Testis (tissue), 3 donors: ENCODE data around the gene CDH20. TPM values are rescaled to one million over a fixed set of nuclear protein-coding genes. Genes with fewer than 3 reads are reported as not detected.

Experiments
- DNase-seq: peaks from one replicate; pipeline ENCODE4 v3.0.0-alpha.2; 2019
- H3K27ac ChIP-seq, 2 donors: fragments of 200-600 bp; sonication (generic); one replicate each; pipeline ENCODE4 v1.5.1; 2019
- H3K27me3 ChIP-seq: fragments of 200-600 bp; sonication (generic); one replicate; pipeline ENCODE4 v1.5.1; 2019
- H3K36me3 ChIP-seq: fragments of 200-600 bp; sonication (generic); one replicate; pipeline ENCODE4 v1.5.1; 2017; ENCODE audit warnings: low read depth; ENCODE audit errors: missing control alignments
- H3K4me1 ChIP-seq: fragments of 200-600 bp; sonication (generic); one replicate; pipeline ENCODE4 v1.5.1; 2019
- H3K4me3 ChIP-seq, 2 donors: fragments of 200-600 bp; sonication (generic); one replicate each; pipeline ENCODE4 v1.5.1; 2017 to 2019
- H3K9me3 ChIP-seq: fragments of 200-600 bp; sonication (generic); one replicate; pipeline ENCODE4 v1.5.1; 2017
- CTCF ChIP-seq, 3 experiments: fragments of 450-650 bp in 2 of 3; fragments of 200-600 bp in 1 of 3; sonication (generic) in 1 of 3; IDR thresholded peaks; one replicate each; pipeline ENCODE4 v1.5.1; 2016 to 2019; ENCODE audit warnings: antibody characterized with exemption in 3 of 3, mild to moderate bottlenecking in 2 of 3, moderate library complexity in 1 of 3
- POLR2A ChIP-seq: fragments of 450-650 bp; IDR thresholded peaks from one replicate; pipeline ENCODE4 v1.6.1; 2017; ENCODE audit warnings: antibody characterized with exemption, mild to moderate bottlenecking, moderate library complexity
- whole genome bisulfite sequencing, 2 donors: methylation state at CpG; one replicate each; pipeline ENCODE4 v1.1.5; 2018; 5-methylcytosine and 5-hydroxymethylcytosine counted together
- intact Hi-C: fragments of 100-400 bp; cut with DNase I; formaldehyde crosslinking; loops from one replicate; pipeline ENCODE4 v1.15.1; 2023; ENCODE audit warnings: low total_unique reads
- polyA plus RNA-seq: library from polyadenylated mRNA; stranded (reverse); fragments of 350-450 nt; fragmentation: Illumina TruSeq; extraction: RNeasy Lipid Tissue Mini Kit (QIAGEN cat#74804); gene quantifications from one replicate; pipeline ENCODE4 v1.2.3, GENCODE V29; 2014; ENCODE audit warnings: low read depth, low replicate concordance; ENCODE audit not compliant: insufficient read depth
- total RNA-seq, 2 donors: library from RNA; depleted of rRNA; stranded (reverse); fragments of >200 nt; gene quantifications; one replicate each; pipeline ENCODE4 v1.2.3, GENCODE V29; 2016

CDH20 gene
- total and polyA plus RNA-seq, 3 donors from 2014 or later = 0.16 to 0.88 (median 0.37) TPM

DNA sequence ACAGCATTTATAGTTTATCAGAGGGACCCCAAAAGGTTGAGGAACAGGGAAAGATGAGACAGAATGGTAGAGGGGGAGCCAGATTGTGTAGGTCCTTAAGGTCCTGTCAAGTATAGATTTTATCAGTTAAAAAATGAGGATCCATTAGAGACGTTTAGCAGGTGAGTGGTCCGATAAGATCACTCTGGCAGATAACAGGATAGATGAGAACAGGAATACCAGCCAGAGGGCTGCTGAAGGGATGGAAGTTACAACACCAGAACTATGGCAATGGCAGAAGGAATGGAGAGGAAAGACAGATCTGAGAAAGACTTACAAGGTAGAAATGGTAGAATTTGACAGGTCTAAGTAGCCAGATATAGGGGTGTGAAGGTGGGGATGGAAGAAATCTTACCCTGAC lies 141.7 kb downstream of the CDH20 start:
- Histone ChIP-seq H3K9me3 (no peaks in the 10 kb centered on the region), H3K4me3 (no peak overlapping the region), H3K27ac (no peak overlapping the region), H3K36me3 (no peaks in the 10 kb centered on the region), H3K4me1 (no peaks in the 10 kb centered on the region), H3K27me3 (no peaks in the 10 kb centered on the region)
- WGBS, 2 donors = 81 to 89% methylated on average over 2 of the region's 2 CpGs
- no peak for TF ChIP-seq CTCF (IDR thresholded peaks at IDR 0.05)
- no peak for TF ChIP-seq POLR2A
- intact Hi-C loops = no loop called here
- DNase-seq = no peak

DNA sequence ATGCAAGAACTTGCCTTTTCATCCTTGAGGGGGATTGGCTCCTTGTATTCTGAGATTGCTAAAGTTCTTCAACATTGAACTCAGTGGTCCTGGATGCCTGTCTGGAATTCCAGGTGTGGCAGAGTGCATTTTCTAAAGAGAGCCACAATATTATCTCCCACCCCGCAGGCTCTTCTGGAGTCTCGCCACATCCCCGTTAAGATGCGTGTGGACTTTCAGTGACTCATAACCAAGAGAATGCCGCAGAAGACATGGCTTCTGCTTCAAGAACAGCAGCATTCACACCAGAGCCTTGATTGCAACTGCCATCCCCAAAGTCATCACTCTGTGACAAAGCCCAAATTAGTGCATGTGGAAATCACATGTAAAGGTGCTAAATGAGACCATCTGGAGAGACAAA lies 142.7 kb downstream of the CDH20 start:
- H3K27me3 ChIP-seq = no peaks in the 10 kb centered on the region
- H3K9me3 ChIP-seq = no peaks in the 10 kb centered on the region
- WGBS, 2 donors = 89 to 91% methylated on average over 5 of the region's 5 CpGs
- H3K4me3 ChIP-seq = no peak overlapping the region
- no peaks in the 10 kb centered on the region for H3K4me1 ChIP-seq
- no peak for TF ChIP-seq CTCF (IDR thresholded peaks at IDR 0.05)
- TF ChIP-seq POLR2A = no peak
- no peak for DNase-seq
- intact Hi-C loops = no loop called here
- H3K36me3 ChIP-seq = no peaks in the 10 kb centered on the region
- H3K27ac ChIP-seq = no peak overlapping the region

DNA sequence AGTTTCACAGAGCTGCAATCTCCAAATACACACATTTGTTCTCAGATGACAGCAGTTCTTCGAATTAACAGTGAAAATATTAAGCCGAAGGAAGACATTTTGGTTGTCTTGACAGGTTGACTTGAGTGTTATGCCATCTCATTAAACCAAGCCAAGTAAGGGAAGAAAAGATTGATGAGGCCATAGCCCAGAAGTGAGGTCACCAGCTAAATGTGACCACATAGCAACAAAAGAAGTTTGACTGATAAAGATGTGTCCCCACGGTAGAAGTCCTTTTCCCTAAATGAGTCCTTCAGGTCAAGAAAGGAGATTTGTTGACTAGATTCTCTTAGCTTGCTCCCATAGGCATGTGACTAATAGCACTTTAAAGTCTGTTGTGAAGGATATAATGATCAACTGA lies 156.1 kb downstream of the CDH20 start:
- 81 to 82% methylated on average over 3 of the region's 3 CpGs for WGBS, 2 donors
- no peaks in the 10 kb centered on the region for H3K9me3 ChIP-seq
- H3K36me3 ChIP-seq = no peaks in the 10 kb centered on the region
- H3K27me3 ChIP-seq = no peaks in the 10 kb centered on the region
- no peak overlapping the region for H3K27ac ChIP-seq
- intact Hi-C loops = no loop called here
- no peak overlapping the region for H3K4me3 ChIP-seq
- TF ChIP-seq CTCF (IDR thresholded peaks at IDR 0.05) = no peak
- TF ChIP-seq POLR2A = no peak
- H3K4me1 ChIP-seq = no peaks in the 10 kb centered on the region
- DNase-seq = no peak

GRCh38 chr18:61496374-61496773 lies 163.1 kb downstream of the CDH20 start:
- Histone ChIP-seq H3K9me3 (no peaks in the 10 kb centered on the region), H3K27ac (no peak overlapping the region), H3K4me3 (no peak overlapping the region), H3K36me3 (no peaks in the 10 kb centered on the region), H3K27me3 (no peaks in the 10 kb centered on the region), H3K4me1 (no peaks in the 10 kb centered on the region)
- no peak for TF ChIP-seq POLR2A
- no peak for TF ChIP-seq CTCF (IDR thresholded peaks at IDR 0.05)
- intact Hi-C loops = no loop called here
- WGBS, 2 donors = 78 to 86% methylated on average over 18 of the region's 18 CpGs
- no peak for DNase-seq

- WGBS, 2 donors = 74 to 93% methylated on average over 3 of the region's 3 CpGs
- no peak overlapping the region for H3K27ac ChIP-seq
- TF ChIP-seq CTCF (IDR thresholded peaks at IDR 0.05) (no peak), POLR2A (no peak)
- no peak overlapping the region for H3K4me3 ChIP-seq
- no peak for DNase-seq
- H3K36me3 ChIP-seq = no peaks in the 10 kb centered on the region
- H3K9me3 ChIP-seq = no peaks in the 10 kb centered on the region
- H3K27me3 ChIP-seq = no peaks in the 10 kb centered on the region
- intact Hi-C loops = no loop called here
- no peaks in the 10 kb centered on the region for H3K4me1 ChIP-seq
Observed at GRCh38 chr18:61497422-61497821, 164.2 kb downstream of the CDH20 start.
